NCI-H345 treated with DMSO at 0.1 percent for 48 hours (cell line): Measurements from ENCODE around the gene KRT7.

Source experiments
- DNase-seq: peaks from one replicate; lab custom pipeline; 2025; ENCODE audit not compliant: unreplicated experiment; lab: John Stamatoyannopoulos, UW

Gene KRT7

GRCh38 chr12:52199294-52199919 lies 33.6 kb upstream of the KRT7 start:
- DNase-seq = peak; percentile 89

- no peak for DNase-seq
Measured at GRCh38 chr12:52200086-52200780, 32.8 kb upstream of the KRT7 start.

- no peak for DNase-seq
Measured at GRCh38 chr12:52200781-52201450, 32.1 kb upstream of the KRT7 start.

- no peak for DNase-seq
Measured at GRCh38 chr12:52201451-52201839, 31.6 kb upstream of the KRT7 start.

- no peak for DNase-seq
Measured at GRCh38 chr12:52202361-52203078, 30.5 kb upstream of the KRT7 start.

- DNase-seq = no peak
Measured at GRCh38 chr12:52203079-52203921, 29.7 kb upstream of the KRT7 start.

GRCh38 chr12:52204095-52204930 lies 28.7 kb upstream of the KRT7 start:
- no peak for DNase-seq

GRCh38 chr12:52204931-52205505 lies 28.0 kb upstream of the KRT7 start:
- DNase-seq = no peak

- DNase-seq = no peak
Measured at GRCh38 chr12:52205612-52206303, 27.3 kb upstream of the KRT7 start.

- DNase-seq = no peak
Measured at GRCh38 chr12:52206304-52207040, 26.6 kb upstream of the KRT7 start.

- no peak for DNase-seq
Measured at GRCh38 chr12:52207106-52207505, 25.9 kb upstream of the KRT7 start.

- DNase-seq = peak; percentile 83
Measured at GRCh38 chr12:52207895-52208294, 25.1 kb upstream of the KRT7 start.

- no peak for DNase-seq
Measured at GRCh38 chr12:52208424-52209165, 24.4 kb upstream of the KRT7 start.

- DNase-seq = no peak
Measured at GRCh38 chr12:52209321-52209720, 23.7 kb upstream of the KRT7 start.

GRCh38 chr12:52210186-52210924 lies 22.7 kb upstream of the KRT7 start:
- no peak for DNase-seq

GRCh38 chr12:52210925-52211650 lies 22.0 kb upstream of the KRT7 start:
- no peak for DNase-seq
